WTC11 (cell line): ENCODE results near the gene MAST4. TPM values are rescaled to one million over a fixed set of nuclear protein-coding genes. Genes with fewer than 3 reads are reported as not detected.

Experiments
- ATAC-seq: fragments of 200-7000 bp; cut with Tn5 transposase; 2 replicates; pipeline ENCODE4 v1.10.0; 2021; ENCODE audit warnings: mild to moderate bottlenecking, moderate library complexity
- CTCF ChIA-PET: fragments of 300-600 bp; sonication (Branson Sonifier 250); formaldehyde crosslinking; loops from one replicate; lab custom pipeline; 2021; ENCODE audit warnings: antibody characterized with exemption; lab: Charles Lee
- POLR2A ChIA-PET: fragments of 350-600 bp; sonication (Branson Sonifier 250); formaldehyde crosslinking; loops from one replicate; lab custom pipeline; 2021; ENCODE audit warnings: antibody characterized with exemption; lab: Charles Lee
- DNase-seq: peaks from one replicate; pipeline ENCODE4 v3.0.0; 2021; ENCODE audit warnings: low spot score
- H3K27ac Mint-ChIP-seq: 2 replicates; pipeline ENCODE4 v1.8.0; 2021; ENCODE audit warnings: mixed read lengths
- H3K27me3 Mint-ChIP-seq: 2 replicates; pipeline ENCODE4 v1.8.0; 2021; ENCODE audit warnings: low read depth, mild to moderate bottlenecking, moderate library complexity, mixed read lengths
- H3K36me3 Mint-ChIP-seq: 2 replicates; pipeline ENCODE4 v1.8.0; 2021; ENCODE audit warnings: mixed read lengths
- H3K4me1 Mint-ChIP-seq: 2 replicates; pipeline ENCODE4 v1.8.0; 2022; ENCODE audit warnings: mixed read lengths
- H3K4me3 Mint-ChIP-seq: 2 replicates; pipeline ENCODE4 v1.8.0; 2021; ENCODE audit warnings: mild to moderate bottlenecking, moderate library complexity, mixed read lengths
- H3K9me3 Mint-ChIP-seq: 2 replicates; pipeline ENCODE4 v1.8.0; 2021; ENCODE audit warnings: mixed read lengths
- ATF1 ChIP-seq: sonication (generic); formaldehyde crosslinking; IDR thresholded peaks from 2 replicates; pipeline ENCODE4 v1.8.1; 2023; ENCODE audit warnings: mild to moderate bottlenecking, moderate library complexity, missing genetic modification reagents
- CREM ChIP-seq: sonication (generic); formaldehyde crosslinking; IDR thresholded peaks from 2 replicates; pipeline ENCODE4 v1.8.1; 2022; ENCODE audit warnings: mild to moderate bottlenecking, missing genetic modification reagents, moderate library complexity
- HMGA2 ChIP-seq: fragments of 250-450 bp; sonication (Bioruptor Pico); IDR thresholded peaks from 2 replicates; pipeline ENCODE4 v1.4.0; 2021; ENCODE audit warnings: mild to moderate bottlenecking, moderate library complexity
- IRF2 ChIP-seq: sonication (generic); formaldehyde crosslinking; IDR thresholded peaks from 2 replicates; pipeline ENCODE4 v1.8.0; 2022; ENCODE audit warnings: low read depth, missing genetic modification reagents, borderline replicate concordance
- NFE2L1 ChIP-seq: sonication (generic); formaldehyde crosslinking; IDR thresholded peaks from 2 replicates; pipeline ENCODE4 v1.8.1; 2023; ENCODE audit warnings: missing genetic modification reagents
- NFYB ChIP-seq: sonication (generic); formaldehyde crosslinking; conservative IDR thresholded peaks from 2 replicates; pipeline ENCODE4 v1.8.0; 2022; ENCODE audit warnings: low read depth, missing genetic modification reagents
- NR2C2 ChIP-seq: sonication (generic); formaldehyde crosslinking; IDR thresholded peaks from 2 replicates; pipeline ENCODE4 v1.8.0; 2022; ENCODE audit warnings: mild to moderate bottlenecking, missing genetic modification reagents
- OVOL2 ChIP-seq: fragments of 250-450 bp; sonication (Bioruptor Pico); IDR thresholded peaks from 2 replicates; pipeline ENCODE4 v1.9.0; 2021; ENCODE audit warnings: mild to moderate bottlenecking, borderline replicate concordance
- SMAD3 ChIP-seq: sonication (generic); formaldehyde crosslinking; IDR thresholded peaks from 2 replicates; pipeline ENCODE4 v1.8.0; 2022; ENCODE audit warnings: missing genetic modification reagents, mild to moderate bottlenecking, borderline replicate concordance
- TCF7 ChIP-seq: sonication (generic); formaldehyde crosslinking; IDR thresholded peaks from 2 replicates; pipeline ENCODE4 v1.8.0; 2022; ENCODE audit warnings: mild to moderate bottlenecking, low read depth, missing genetic modification reagents, moderate library complexity
- ZNF317 ChIP-seq: sonication (generic); formaldehyde crosslinking; IDR thresholded peaks from 2 replicates; pipeline ENCODE4 v1.8.1; 2023; ENCODE audit warnings: low read depth, mild to moderate bottlenecking, moderate library complexity, missing genetic modification reagents, borderline replicate concordance
- total RNA-seq: library from RNA; stranded (reverse); gene quantifications from 3 replicates; pipeline ENCODE4 v1.2.3, GENCODE V29; 2021
- TF ChIP-seq, protein P1 (sequence below): fragments of 250-450 bp; sonication (Bioruptor Pico); conservative IDR thresholded peaks from 2 replicates; pipeline ENCODE4 v1.9.0; 2021; ENCODE audit warnings: mild to moderate bottlenecking
- TF ChIP-seq, protein P2 (sequence below): sonication (generic); formaldehyde crosslinking; IDR thresholded peaks from 2 replicates; pipeline ENCODE4 v1.8.1; 2022; ENCODE audit warnings: low read depth, missing genetic modification reagents, borderline replicate concordance
- TF ChIP-seq, protein P3 (sequence below): sonication (generic); formaldehyde crosslinking; IDR thresholded peaks from 2 replicates; pipeline ENCODE4 v1.8.1; 2023; ENCODE audit warnings: mild to moderate bottlenecking, missing genetic modification reagents
- TF ChIP-seq, protein P4 (sequence below): sonication (generic); formaldehyde crosslinking; IDR thresholded peaks from 2 replicates; pipeline ENCODE4 v1.8.1; 2022; ENCODE audit warnings: mild to moderate bottlenecking, moderate library complexity, missing genetic modification reagents
- TF ChIP-seq, protein P5 (sequence below): fragments of 250-450 bp; sonication (Bioruptor Pico); IDR thresholded peaks from 2 replicates; pipeline ENCODE4 v2.1.2; 2022; ENCODE audit warnings: mild to moderate bottlenecking, moderate library complexity
- TF ChIP-seq, protein P6 (sequence below): fragments of 250-450 bp; sonication (Bioruptor Pico); IDR thresholded peaks from 2 replicates; pipeline ENCODE4 v1.9.0; 2021; ENCODE audit warnings: mild to moderate bottlenecking
- TF ChIP-seq, protein P7 (sequence below): sonication (generic); formaldehyde crosslinking; IDR thresholded peaks from 2 replicates; pipeline ENCODE4 v1.8.0; 2023; ENCODE audit warnings: missing genetic modification reagents
- TF ChIP-seq, protein P8 (sequence below): sonication (generic); formaldehyde crosslinking; IDR thresholded peaks from 2 replicates; pipeline ENCODE4 v1.8.1; 2022; ENCODE audit warnings: low read depth, mild to moderate bottlenecking, moderate library complexity, missing genetic modification reagents, borderline replicate concordance

Gene MAST4
- total RNA-seq, 1 experiment from 2014 or later, result 8.0 TPM

DNA sequence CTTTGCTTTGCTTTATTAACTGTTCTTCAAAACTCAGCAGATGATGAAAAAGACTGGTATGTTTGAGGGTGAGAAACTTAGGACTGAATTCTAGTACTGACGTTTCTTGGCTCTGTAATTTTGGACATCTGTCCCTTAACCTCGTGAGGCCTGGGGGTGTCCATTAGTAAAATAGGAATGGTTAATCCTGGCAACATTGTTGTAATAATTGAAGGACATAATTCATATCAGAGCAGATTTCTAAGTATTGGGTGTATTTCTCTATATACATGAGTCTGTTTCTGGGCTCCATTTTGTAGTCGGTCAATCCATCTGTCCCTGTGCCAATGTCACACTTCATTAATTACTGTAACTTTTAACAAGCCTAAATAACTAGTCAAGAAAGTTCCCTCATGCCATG, 206.7 kb downstream of the MAST4 start:
- DNase-seq (no peak), ATAC-seq (no peak)
- ChIA-PET CTCF (no interaction called here), POLR2A (no interaction called here)
- no peak for TF ChIP-seq SMAD3
- TF ChIP-seq, protein P1, sequence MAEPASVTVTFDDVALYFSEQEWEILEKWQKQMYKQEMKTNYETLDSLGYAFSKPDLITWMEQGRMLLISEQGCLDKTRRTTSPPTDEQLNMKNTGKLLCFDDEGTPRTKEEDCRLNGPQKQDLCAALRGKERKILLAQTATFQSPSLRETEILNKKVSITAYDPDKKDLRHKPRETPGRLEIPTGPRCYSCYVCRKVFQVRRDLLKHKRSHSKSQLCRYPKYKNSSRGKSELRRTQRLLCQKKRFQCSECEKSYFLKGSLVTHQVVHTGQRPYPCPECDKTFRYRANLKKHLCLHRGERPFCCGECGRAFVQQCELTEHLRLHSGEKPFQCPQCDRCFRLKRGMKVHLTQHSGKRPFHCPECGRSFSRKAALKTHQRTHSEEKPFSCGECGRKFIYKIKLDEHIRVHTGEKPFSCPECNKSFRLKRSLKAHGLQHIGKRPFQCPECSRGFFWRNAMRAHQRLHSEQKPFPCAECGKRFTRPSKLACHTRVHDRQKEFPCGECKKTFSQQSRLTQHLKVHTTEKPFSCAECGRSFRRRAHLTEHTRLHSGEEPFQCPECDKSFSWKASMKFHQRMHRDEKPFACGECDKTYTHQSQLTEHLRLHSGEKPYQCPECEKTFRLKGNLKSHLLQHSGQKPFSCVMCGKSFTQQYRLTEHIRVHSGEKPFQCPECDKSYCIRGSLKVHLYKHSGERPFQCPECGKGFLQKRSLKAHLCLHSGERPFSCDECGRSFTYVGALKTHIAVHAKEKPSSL (CRISPR knock-in tag), result no peak
- no peak for TF ChIP-seq ATF1 (CRISPR knock-in tag)
- H3K4me3 Mint-ChIP-seq, result no peak overlapping the region
- H3K27ac Mint-ChIP-seq, result no peak overlapping the region
- no peaks in the 10 kb centered on the region for H3K27me3 Mint-ChIP-seq
- H3K9me3 Mint-ChIP-seq, result no peaks in the 10 kb centered on the region
- no peaks in the 10 kb centered on the region for H3K36me3 Mint-ChIP-seq
- H3K4me1 Mint-ChIP-seq, result no peaks in the 10 kb centered on the region

DNA sequence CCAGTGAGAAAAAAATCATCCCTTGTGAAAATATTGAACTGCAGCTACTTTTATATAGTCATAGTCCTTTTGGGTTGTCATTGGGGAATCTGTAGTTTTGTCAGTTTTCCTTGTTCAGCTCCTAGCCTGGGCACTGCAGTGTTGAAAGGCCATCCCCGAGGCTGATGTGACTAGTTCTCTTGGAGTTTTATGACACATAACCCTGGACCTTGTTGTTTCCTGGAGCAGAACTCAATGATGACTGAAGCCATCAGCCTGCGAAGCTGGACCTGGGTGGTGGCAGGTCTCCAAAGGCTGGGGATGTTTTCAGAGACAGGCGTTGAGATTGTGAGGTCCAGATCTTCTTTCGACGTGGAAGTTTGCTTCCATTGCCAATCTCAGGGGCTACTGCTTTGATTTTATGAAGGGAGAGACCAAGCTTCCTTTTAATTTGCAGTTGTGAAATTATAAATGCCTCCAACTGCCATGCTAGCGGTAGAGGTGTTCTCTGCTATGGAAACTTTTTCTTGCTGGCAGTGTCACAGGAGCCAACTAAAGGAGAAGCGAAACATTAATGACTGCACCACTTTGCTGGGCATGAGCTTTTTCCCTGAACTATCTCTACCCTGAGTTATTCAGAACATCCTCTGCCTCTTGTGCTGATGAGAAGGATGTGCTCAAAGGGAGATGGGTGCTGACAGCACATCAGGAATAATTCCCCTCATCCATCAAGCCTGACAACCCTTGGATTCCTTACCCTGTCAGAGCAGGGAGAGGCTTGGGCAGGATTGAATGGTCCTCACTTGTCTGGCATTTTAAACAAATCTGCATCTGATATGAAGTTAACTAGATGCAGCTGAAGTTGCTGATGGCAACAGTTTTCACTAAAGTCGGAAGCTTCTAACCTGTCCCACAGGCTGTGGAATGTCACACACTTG, 209.6 kb downstream of the MAST4 start:
- ChIA-PET POLR2A (no interaction called here), CTCF (no interaction called here)
- no peak for DNase-seq
- Mint-ChIP-seq H3K36me3 (no peaks in the 10 kb centered on the region), H3K9me3 (no peaks in the 10 kb centered on the region), H3K4me3 (no peak overlapping the region), H3K27ac (no peak overlapping the region), H3K4me1 (no peaks in the 10 kb centered on the region), H3K27me3 (no peaks in the 10 kb centered on the region)
- no peak for ATAC-seq
- TF ChIP-seq HMGA2 (CRISPR knock-in tag) (no peak), NR2C2 (CRISPR knock-in tag) (no peak), CREM (CRISPR knock-in tag) (no peak), IRF2 (CRISPR knock-in tag) (no peak), TCF7 (no peak), OVOL2 (CRISPR knock-in tag) (no peak), NFYB (no peak), NFE2L1 (no peak), ZNF317 (CRISPR knock-in tag) (no peak)
- TF ChIP-seq, protein P2, sequence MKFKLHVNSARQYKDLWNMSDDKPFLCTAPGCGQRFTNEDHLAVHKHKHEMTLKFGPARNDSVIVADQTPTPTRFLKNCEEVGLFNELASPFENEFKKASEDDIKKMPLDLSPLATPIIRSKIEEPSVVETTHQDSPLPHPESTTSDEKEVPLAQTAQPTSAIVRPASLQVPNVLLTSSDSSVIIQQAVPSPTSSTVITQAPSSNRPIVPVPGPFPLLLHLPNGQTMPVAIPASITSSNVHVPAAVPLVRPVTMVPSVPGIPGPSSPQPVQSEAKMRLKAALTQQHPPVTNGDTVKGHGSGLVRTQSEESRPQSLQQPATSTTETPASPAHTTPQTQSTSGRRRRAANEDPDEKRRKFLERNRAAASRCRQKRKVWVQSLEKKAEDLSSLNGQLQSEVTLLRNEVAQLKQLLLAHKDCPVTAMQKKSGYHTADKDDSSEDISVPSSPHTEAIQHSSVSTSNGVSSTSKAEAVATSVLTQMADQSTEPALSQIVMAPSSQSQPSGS (CRISPR knock-in tag), result no peak
- TF ChIP-seq, protein P3, sequence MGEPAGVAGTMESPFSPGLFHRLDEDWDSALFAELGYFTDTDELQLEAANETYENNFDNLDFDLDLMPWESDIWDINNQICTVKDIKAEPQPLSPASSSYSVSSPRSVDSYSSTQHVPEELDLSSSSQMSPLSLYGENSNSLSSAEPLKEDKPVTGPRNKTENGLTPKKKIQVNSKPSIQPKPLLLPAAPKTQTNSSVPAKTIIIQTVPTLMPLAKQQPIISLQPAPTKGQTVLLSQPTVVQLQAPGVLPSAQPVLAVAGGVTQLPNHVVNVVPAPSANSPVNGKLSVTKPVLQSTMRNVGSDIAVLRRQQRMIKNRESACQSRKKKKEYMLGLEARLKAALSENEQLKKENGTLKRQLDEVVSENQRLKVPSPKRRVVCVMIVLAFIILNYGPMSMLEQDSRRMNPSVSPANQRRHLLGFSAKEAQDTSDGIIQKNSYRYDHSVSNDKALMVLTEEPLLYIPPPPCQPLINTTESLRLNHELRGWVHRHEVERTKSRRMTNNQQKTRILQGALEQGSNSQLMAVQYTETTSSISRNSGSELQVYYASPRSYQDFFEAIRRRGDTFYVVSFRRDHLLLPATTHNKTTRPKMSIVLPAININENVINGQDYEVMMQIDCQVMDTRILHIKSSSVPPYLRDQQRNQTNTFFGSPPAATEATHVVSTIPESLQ (CRISPR knock-in tag), result no peak
- TF ChIP-seq, protein P4, sequence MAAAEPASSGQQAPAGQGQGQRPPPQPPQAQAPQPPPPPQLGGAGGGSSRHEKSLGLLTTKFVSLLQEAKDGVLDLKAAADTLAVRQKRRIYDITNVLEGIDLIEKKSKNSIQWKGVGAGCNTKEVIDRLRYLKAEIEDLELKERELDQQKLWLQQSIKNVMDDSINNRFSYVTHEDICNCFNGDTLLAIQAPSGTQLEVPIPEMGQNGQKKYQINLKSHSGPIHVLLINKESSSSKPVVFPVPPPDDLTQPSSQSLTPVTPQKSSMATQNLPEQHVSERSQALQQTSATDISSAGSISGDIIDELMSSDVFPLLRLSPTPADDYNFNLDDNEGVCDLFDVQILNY (CRISPR knock-in tag), result no peak
- TF ChIP-seq, protein P5, sequence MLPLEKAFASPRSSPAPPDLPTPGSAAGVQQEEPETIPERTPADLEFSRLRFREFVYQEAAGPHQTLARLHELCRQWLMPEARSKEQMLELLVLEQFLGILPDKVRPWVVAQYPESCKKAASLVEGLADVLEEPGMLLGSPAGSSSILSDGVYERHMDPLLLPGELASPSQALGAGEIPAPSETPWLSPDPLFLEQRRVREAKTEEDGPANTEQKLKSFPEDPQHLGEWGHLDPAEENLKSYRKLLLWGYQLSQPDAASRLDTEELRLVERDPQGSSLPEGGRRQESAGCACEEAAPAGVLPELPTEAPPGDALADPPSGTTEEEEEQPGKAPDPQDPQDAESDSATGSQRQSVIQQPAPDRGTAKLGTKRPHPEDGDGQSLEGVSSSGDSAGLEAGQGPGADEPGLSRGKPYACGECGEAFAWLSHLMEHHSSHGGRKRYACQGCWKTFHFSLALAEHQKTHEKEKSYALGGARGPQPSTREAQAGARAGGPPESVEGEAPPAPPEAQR (CRISPR knock-in tag), result no peak
- TF ChIP-seq, protein P6, sequence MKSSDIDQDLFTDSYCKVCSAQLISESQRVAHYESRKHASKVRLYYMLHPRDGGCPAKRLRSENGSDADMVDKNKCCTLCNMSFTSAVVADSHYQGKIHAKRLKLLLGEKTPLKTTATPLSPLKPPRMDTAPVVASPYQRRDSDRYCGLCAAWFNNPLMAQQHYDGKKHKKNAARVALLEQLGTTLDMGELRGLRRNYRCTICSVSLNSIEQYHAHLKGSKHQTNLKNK (CRISPR knock-in tag), result no peak
- TF ChIP-seq, protein P1 (CRISPR knock-in tag), result no peak
- TF ChIP-seq, protein P7, sequence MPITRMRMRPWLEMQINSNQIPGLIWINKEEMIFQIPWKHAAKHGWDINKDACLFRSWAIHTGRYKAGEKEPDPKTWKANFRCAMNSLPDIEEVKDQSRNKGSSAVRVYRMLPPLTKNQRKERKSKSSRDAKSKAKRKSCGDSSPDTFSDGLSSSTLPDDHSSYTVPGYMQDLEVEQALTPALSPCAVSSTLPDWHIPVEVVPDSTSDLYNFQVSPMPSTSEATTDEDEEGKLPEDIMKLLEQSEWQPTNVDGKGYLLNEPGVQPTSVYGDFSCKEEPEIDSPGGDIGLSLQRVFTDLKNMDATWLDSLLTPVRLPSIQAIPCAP (CRISPR knock-in tag), result no peak
- TF ChIP-seq, protein P8, sequence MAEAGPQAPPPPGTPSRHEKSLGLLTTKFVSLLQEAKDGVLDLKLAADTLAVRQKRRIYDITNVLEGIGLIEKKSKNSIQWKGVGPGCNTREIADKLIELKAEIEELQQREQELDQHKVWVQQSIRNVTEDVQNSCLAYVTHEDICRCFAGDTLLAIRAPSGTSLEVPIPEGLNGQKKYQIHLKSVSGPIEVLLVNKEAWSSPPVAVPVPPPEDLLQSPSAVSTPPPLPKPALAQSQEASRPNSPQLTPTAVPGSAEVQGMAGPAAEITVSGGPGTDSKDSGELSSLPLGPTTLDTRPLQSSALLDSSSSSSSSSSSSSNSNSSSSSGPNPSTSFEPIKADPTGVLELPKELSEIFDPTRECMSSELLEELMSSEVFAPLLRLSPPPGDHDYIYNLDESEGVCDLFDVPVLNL (CRISPR knock-in tag), result no peak
